GM19193 (cell line): Measurements from ENCODE around the gene TAS2R40.

Source experiments
- POLR2A ChIP-seq: IDR thresholded peaks from 4 replicates; pipeline ENCODE4 v1.6.1; 2011; ENCODE audit not compliant: insufficient read depth, insufficient read length; ENCODE audit errors: extremely low read depth

TAS2R40 gene

GRCh38 chr7:143240291-143241168 is 18.7 kb downstream of the TAS2R40 start:
- TF ChIP-seq POLR2A = no peak

- no peak for TF ChIP-seq POLR2A
Measured at GRCh38 chr7:143242306-143242705, 20.5 kb downstream of the TAS2R40 start.

DNA sequence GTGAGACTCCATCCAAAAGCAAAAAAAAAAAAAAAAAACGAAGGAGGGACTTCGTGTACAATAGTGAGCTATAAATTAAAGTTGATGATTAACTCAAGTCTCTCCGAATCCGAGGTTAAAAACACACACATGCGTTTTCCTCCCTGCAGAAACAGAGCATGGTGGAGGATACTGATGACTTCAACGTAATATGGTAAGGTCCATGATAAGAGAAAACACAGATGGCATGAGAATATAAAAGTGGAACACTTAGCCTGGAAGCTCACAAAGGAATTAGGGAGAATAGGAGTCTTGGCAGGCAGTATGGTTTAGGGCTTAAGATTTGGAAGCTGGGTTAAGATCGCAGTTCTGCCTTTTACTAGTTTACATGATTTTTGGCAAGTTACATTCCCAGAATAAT is 21.3 kb downstream of the TAS2R40 start:
- TF ChIP-seq POLR2A = no peak

DNA sequence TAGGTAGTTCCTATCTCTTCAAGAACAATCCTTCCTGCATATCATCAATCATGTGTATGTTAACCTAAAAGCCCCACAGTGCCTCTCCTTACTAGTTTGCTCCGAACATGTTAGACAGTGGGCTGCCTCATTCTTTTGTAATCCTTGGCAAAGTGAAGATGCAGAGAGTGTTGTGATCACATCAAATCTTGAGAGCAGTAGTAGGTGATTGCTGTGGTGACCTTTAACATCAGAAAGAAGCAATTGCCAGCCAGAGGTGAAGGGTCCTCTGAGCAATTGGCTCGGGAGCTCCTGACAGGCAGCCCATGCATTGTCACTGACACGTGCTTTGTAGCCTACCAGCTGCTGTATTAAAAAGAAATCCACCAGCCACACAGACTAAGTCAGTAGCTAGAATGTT is 21.8 kb downstream of the TAS2R40 start:
- no peak for TF ChIP-seq POLR2A

GRCh38 chr7:143244321-143244720 is 22.5 kb downstream of the TAS2R40 start:
- no peak for TF ChIP-seq POLR2A

GRCh38 chr7:143245123-143245522 is 23.3 kb downstream of the TAS2R40 start:
- no peak for TF ChIP-seq POLR2A

- no peak for TF ChIP-seq POLR2A
Measured at GRCh38 chr7:143247372-143247771, 25.5 kb downstream of the TAS2R40 start.

DNA sequence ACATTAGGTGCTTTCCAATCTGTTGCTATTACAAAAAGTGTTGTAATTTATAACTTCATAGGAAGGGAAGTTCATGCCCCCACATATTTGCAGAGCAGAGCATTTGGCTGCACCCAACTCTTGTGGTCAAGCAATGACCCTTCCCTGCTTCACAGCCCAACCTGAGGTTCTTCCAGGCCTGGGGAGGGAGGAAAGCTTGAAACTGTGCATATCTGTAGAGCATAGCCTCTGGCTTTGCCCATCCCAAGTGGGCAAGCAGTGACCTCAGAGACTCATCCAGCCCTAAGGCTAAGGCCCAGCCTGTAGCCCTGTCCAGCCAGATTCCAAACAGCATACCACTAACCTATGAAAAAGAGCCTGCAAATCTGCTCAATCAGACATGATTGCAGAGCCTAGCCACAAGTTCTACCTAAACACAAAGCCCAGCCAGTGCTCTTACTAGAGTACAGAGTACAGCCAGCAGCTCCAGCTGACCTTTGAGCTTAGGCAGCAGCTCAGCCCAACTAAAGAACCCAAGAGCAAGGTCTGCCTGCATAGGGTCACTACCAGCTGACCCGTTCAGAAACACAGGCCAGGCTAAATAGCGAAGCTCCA is 27.0 kb downstream of the TAS2R40 start:
- no peak for TF ChIP-seq POLR2A

DNA sequence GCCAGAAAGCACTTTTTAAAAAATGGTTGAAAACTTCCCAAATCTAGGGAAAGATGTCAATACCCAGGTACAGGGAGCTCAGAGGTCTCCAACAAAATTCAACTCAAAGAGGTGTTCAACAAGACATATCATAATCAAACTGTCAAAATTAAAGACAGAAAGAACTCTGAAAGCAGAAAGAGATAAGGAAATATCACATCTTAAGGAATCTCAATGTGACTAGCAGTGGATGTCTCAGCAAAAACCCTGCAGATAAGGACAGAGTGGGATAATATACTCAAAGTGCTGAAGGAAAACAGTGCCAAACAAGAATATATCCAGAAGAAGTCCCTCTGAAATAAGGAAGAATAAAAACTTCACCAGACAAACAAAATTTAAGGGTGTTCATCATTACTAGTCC is 28.4 kb downstream of the TAS2R40 start:
- TF ChIP-seq POLR2A = no peak

DNA sequence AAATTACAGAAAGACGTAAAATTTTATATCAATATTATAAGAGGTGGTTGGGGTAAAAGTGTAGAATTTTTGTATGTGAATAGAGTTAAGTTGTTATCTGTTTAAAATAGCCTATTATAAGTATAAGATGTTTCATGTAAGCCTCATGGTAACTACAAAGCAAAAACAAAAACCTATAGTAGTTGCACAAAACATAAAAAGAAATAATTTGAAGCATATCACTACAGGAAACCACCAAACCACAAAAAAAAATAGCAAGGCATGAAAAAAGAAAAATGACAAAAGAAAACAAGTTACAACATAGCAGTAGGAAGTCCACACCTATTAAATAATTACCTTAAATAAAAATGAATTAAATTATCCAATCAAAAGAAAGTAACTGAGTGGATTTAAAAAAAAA is 29.0 kb downstream of the TAS2R40 start:
- no peak for TF ChIP-seq POLR2A

DNA sequence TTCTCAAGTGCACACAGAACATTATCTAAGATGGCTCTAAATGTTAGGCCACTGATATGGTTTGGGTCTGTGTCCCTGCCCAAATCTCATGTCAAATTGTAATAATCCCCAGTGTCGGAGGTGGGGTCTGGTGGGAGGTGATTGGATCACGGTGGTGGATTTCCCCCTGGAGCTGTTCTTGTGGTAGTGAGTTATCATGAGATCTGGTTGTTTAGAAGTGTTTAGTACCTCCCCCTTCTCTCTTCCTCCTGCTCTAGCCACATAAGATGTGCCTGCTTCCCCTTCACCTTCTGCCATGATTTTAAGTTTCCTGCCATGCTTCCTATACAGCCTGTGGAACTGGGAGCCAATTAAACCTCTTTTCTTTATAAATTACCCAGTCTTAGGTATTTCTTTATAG is 30.2 kb downstream of the TAS2R40 start:
- TF ChIP-seq POLR2A = no peak

DNA sequence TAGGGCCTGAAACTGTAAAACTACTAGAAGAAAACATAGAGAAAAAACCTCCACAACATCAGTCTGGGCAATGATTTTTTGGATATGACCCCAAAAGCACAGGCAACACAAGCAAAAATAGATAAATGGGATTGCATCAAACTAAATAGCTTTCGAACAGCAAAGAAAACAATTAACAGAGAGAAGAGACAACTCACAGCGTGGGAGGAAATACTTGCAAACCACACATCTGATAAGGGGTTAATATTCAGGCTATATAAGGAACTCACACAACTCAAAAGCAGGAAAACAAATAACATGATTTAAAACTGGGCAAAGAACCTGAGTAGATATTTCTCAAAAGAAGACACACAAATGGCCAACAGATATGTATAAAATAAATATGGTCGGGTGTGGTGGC is 33.7 kb downstream of the TAS2R40 start:
- TF ChIP-seq POLR2A = no peak

GRCh38 chr7:143256325-143256724 is 34.5 kb downstream of the TAS2R40 start:
- TF ChIP-seq POLR2A = no peak

DNA sequence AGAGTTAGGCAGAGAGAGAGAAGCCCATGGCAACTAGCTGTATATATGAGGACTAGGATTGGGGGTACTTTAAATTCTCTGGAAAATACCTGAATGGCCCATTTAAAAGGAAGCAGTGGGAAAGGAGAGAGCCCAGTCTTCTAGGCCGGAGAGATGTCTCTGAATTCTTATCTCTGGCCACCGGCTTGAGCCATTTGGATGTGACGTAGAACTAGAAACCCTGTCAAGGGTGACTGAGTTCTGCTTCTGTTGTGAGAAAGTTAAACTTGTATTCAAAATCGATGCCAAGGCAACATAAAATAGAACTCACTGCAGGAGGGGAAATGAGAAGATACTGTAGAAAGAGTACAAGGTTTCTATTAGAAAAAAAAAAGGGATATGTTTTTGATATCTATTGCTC is 35.1 kb downstream of the TAS2R40 start:
- TF ChIP-seq POLR2A = no peak

GRCh38 chr7:143257501-143257900 is 35.7 kb downstream of the TAS2R40 start:
- TF ChIP-seq POLR2A = no peak

- no peak for TF ChIP-seq POLR2A
Measured at GRCh38 chr7:143258831-143259230, 37.0 kb downstream of the TAS2R40 start.
